SH-SY5Y (cell line): ENCODE results near the gene MYLK4.
A peak's percentile ranks its signal among the peaks of the same experiment; 100 is the strongest.

Experiments used
- GATA2 ChIP-seq: IDR thresholded peaks from 2 replicates; pipeline ENCODE4 v1.6.1; 2011; ENCODE audit warnings: mild to moderate bottlenecking, low read depth, low read length
- GATA3 ChIP-seq: IDR thresholded peaks from 2 replicates; pipeline ENCODE4 v1.6.1; 2011; ENCODE audit warnings: low read depth, mild to moderate bottlenecking, low read length, moderate library complexity

DNA sequence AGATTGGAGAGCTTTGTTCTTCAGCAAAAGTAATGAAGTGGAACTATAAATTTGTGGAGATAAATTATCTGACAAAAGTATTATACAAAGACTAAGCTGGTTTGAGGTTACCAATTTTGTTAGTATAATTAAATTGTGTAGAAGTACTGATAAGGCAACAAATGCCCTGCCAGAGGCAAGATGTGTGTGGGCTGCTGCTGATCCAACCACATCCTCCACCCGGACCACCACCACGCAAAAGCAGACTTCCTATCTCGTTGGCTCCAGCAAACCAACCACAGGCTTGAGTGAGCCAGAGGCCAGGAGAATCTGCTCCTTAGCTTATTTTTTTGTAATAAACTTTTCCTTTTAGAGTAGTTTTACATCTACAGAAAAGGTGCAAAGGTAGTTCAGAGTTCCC lies 1.1 kb upstream of the MYLK4 start:
- no peak for TF ChIP-seq GATA3
- peak; percentile 51; the same call in 1 of the 2 replicates for TF ChIP-seq GATA2
